Upper lobe of left lung (tissue), 4 donors: ENCODE measurements around the gene HTRA3.

ENCODE experiments used
- CTCF ChIP-seq, 6 experiments: fragments of 450-650 bp in 4 of 6; fragments of 200-600 bp in 2 of 6; sonication (generic) in 2 of 6; IDR thresholded peaks; one replicate each; pipeline ENCODE4 v1.5.1; 2016 to 2019; ENCODE audit warnings: antibody characterized with exemption in 6 of 6
- EP300 ChIP-seq, 4 donors: sonication (generic); formaldehyde crosslinking; IDR thresholded peaks; one replicate each; pipeline ENCODE4 v1.5.1; 2017; ENCODE audit warnings: antibody characterized with exemption in 4 of 4, control low read depth in 2 of 4
- POLR2A ChIP-seq, 4 donors: fragments of 450-650 bp; IDR thresholded peaks; one replicate each; pipeline ENCODE4 v1.5.1; 2016 to 2017; ENCODE audit warnings: antibody characterized with exemption in 4 of 4, mild to moderate bottlenecking in 2 of 4
- POLR2AphosphoS5 ChIP-seq, 2 donors: sonication (generic); formaldehyde crosslinking; IDR thresholded peaks; one replicate each; pipeline ENCODE4 v1.5.1; 2017; ENCODE audit warnings: antibody characterized with exemption in 2 of 2

- TF ChIP-seq CTCF (IDR thresholded peaks at IDR 0.05) (no peak), POLR2A (IDR thresholded peaks at IDR 0.05) (no peak), EP300 (IDR thresholded peaks at IDR 0.05) (no peak), POLR2AphosphoS5 (IDR thresholded peaks at IDR 0.05) (no peak)
Measured at GRCh38 chr4:8278009-8278395, 8.4 kb downstream of the HTRA3 start.
